ENCODE results near the gene SYNE4. TPM values are rescaled to one million over a fixed set of nuclear protein-coding genes. Genes with fewer than 3 reads are reported as not detected.

SYNE4 gene
- total and polyA plus RNA-seq, 7 donors: 0.21 to 0.25 (median 0.23) TPM; not detected in 3

- Histone ChIP-seq H3K9me3 (peaks cover 2% of the 10 kb centered on the region), H3K4me1 (no peaks in the 10 kb centered on the region), H3K27me3 (ENCODE audit: insufficient read depth in 3 of 3, low read length in 2 of 3) (peaks cover 0 to 26% (median 12%) of the 10 kb centered on the region in 3 donors), H3K27ac (no peak overlapping the region), H3K4me3 (no peak overlapping the region), H3K36me3 (ENCODE audit: insufficient read depth in 1 of 2, low read depth in 1 of 2) (no peaks in the 10 kb centered on the region)
- 84 to 86% (median 85%) methylated on average over 3 of the region's 3 CpGs for WGBS, 3 donors
- intact Hi-C loops (cut with DNase I): no loop called here
- DNase-seq: no peak
- TF ChIP-seq CTCF (IDR thresholded peaks at IDR 0.05): no peak
- ATAC-seq: no peak
Observed at GRCh38 chr19:35988824-35989223, 19.8 kb downstream of the SYNE4 start.

DNA sequence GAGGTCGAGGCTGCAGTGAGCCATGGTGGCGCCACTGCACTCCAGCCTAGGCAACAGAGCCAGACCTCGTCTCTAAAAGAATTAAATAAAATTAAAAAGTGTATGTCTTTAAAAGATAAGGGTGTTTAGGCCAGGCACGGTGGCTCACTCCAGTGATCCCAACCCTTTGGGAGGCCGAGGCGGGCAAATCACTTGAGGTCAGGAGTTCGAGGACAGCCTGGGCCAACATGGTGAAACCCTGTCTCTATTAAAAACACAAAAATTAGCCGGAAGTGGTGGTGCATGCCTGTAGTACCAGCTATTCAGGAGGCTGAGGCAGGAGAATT is 21.1 kb downstream of the SYNE4 start:
- TF ChIP-seq CTCF (IDR thresholded peaks at IDR 0.05): no peak
- peaks cover 2% of the 10 kb centered on the region for H3K9me3 ChIP-seq
- no peaks in the 10 kb centered on the region for H3K4me1 ChIP-seq
- peaks cover 0 to 26% (median 12%) of the 10 kb centered on the region in 3 donors for H3K27me3 ChIP-seq (ENCODE audit: insufficient read depth in 3 of 3, low read length in 2 of 3)
- no peak for DNase-seq
- intact Hi-C loops (cut with DNase I): no loop called here
- no peaks in the 10 kb centered on the region for H3K36me3 ChIP-seq (ENCODE audit: insufficient read depth in 1 of 2, low read depth in 1 of 2)
- no peak for ATAC-seq
- peak overlapping the region; percentile 38 for H3K4me3 ChIP-seq
- H3K27ac ChIP-seq: no peak overlapping the region
- 30 to 35% (median 32%) methylated on average over 8 of the region's 8 CpGs for WGBS, 3 donors

GRCh38 chr19:35986664-35987570 is 21.7 kb downstream of the SYNE4 start:
- 7 to 9% (median 8%) methylated on average over 51 to 54 of the region's 54 CpGs for WGBS, 3 donors
- ATAC-seq (no peak), DNase-seq (peak; percentile 48 to 62)
- no peak for TF ChIP-seq CTCF (IDR thresholded peaks at IDR 0.05)
- intact Hi-C loops (cut with DNase I): no loop called here
- Histone ChIP-seq H3K4me1 (no peaks in the 10 kb centered on the region), H3K27ac (no peak overlapping the region), H3K9me3 (peaks cover 2% of the 10 kb centered on the region), H3K36me3 (ENCODE audit: insufficient read depth in 1 of 2, low read depth in 1 of 2) (no peaks in the 10 kb centered on the region), H3K4me3 (peak overlapping the region; percentile 38), H3K27me3 (ENCODE audit: insufficient read depth in 3 of 3, low read length in 2 of 3) (peaks cover 0 to 26% (median 12%) of the 10 kb centered on the region in 3 donors)

DNA sequence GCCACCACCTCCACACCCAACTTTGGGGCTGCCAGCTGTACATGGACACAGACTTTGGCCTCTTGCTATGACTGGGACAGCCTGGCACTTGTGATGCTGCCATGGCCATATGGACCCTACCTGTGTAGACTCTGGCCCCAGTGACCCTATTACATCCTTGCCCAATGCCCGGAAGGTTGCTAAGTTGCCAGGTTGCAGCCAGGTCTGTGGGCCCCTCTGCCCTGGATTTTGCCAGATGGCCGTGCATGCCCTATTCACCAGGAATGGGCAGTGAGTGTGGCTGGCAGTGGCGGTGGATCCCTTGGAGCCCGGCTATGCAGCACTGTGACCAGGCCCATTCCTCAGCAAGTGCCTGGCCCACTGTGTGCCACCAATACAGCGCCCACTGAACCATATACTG is 22.5 kb downstream of the SYNE4 start:
- Histone ChIP-seq H3K4me1 (no peaks in the 10 kb centered on the region), H3K27ac (no peak overlapping the region), H3K9me3 (peaks cover 2% of the 10 kb centered on the region), H3K4me3 (no peak overlapping the region), H3K27me3 (ENCODE audit: insufficient read depth in 3 of 3, low read length in 2 of 3) (peaks cover 0 to 26% (median 12%) of the 10 kb centered on the region in 3 donors), H3K36me3 (ENCODE audit: insufficient read depth in 1 of 2, low read depth in 1 of 2) (no peaks in the 10 kb centered on the region)
- ATAC-seq (no peak), DNase-seq (no peak)
- intact Hi-C loops (cut with DNase I): no loop called here
- whole genome bisulfite sequencing, 3 donors: 81 to 92% (median 87%) methylated on average over 5 of the region's 5 CpGs
- no peak for TF ChIP-seq CTCF (IDR thresholded peaks at IDR 0.05)

Measured in psoas muscle (tissue), 8 donors.